GM21423 (cell line): Measurements from ENCODE around the gene LMF1.

Source experiments
- ATAC-seq: cut with Tn5 transposase; IDR thresholded peaks from one replicate; pipeline ENCODE4 v1.9.1; 2021; ENCODE audit warnings: mild to moderate bottlenecking, moderate library complexity; ENCODE audit not compliant: unreplicated experiment

Gene LMF1

DNA sequence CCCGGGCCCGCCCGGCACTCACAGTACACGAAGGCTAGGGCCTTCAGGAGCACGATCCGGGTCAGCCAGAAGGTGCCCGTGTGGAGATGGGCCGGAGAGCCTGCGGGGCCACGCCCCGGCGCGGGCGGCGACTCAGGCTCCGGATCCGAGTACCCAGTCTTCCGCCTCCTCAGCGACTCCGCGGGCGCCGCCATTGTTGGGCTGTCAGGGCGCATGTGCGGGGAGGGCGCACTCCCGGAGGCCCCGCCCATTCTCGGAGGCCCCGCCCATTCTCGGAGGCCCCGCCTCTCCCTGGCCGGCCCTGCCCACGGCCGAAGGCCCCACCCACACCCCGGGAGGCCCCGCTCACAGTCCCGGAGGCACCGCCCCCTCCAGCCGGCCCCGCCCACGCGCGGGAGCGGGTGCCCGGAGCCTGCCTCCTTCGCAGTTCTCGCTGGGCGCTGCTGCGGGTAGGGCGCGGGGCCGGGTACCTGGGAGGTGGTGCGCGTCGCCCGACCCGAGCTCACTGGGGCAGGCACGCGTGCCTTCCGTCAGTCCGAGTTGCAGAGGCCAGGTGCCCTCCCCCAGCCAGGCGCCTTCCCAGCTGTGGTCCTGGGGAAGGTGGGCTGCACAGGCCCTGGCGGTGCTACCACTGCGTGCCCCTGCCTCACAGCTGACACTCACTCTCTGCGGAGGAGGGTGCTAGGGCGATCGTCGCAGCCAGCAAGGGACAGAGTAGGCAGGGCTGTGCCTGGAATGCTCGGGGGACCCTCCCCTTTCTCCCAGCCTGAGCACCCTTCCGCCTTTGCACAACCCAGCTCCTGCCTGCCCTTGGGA, at the start of gene LMF1:
LMF1 (minus strand) TSS at position 219 of the 816 bp plus-strand sequence; CDS start at position 215, 4 bp downstream.
- ATAC-seq: peak; percentile 83

DNA sequence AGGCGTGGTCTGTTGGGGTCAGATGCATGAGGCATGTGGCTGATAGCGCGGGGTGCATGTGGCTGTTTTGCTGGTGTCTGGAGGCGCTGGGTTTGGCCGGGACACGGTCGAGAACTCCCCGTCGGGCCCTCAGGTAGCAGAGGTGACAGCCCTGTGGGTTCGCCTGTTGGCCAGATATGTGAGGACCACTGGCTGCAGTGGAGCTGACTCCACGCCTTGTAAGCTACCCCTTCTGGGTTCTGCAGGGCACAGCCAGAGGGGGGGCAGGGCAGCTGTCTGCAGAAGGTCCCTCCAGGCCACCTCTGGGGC, 49.3 kb upstream of the LMF1 start:
- no peak for ATAC-seq

DNA sequence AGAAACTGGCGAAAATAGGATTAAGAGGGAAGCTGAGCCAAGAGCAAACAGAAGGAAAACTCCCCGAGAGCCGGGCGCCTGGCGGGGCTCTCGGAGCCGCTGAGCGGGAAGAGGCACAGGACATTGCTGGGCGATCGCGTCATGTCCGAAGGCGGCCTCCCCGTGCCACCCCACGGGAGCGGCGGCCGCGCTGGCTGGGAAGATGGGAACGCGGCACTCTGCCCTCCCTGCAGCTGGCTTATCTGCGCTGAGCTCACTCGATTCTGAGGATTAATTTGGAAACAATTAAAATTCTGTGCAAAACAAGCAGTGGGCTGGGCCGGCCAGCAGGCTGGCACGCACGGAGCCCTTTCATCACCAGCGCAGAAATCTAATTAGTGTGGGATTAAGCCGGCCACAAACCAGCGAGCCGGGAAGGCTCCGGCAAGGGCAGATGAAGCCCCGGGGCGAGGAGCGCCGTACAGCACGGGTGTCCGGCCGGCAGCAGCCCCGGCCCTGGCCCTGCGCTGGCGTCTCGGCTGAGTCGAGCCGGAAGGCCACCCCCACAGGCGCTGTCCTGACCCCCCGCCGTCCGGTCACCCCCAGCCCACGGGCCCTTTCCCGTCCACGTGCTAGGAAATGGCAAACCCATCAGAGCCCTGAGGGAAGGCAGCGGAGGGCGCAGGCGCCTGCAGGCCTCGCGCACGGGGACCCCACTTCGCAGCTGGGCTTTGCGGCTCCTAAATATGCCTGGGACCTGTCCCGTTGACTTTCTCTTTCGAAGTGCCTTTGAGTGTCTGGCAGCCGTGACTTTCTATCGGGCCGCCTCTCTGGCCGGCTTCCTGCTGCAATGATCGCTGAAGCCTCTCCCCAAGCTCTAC, 48.7 kb upstream of the LMF1 start:
- ATAC-seq: no peak

DNA sequence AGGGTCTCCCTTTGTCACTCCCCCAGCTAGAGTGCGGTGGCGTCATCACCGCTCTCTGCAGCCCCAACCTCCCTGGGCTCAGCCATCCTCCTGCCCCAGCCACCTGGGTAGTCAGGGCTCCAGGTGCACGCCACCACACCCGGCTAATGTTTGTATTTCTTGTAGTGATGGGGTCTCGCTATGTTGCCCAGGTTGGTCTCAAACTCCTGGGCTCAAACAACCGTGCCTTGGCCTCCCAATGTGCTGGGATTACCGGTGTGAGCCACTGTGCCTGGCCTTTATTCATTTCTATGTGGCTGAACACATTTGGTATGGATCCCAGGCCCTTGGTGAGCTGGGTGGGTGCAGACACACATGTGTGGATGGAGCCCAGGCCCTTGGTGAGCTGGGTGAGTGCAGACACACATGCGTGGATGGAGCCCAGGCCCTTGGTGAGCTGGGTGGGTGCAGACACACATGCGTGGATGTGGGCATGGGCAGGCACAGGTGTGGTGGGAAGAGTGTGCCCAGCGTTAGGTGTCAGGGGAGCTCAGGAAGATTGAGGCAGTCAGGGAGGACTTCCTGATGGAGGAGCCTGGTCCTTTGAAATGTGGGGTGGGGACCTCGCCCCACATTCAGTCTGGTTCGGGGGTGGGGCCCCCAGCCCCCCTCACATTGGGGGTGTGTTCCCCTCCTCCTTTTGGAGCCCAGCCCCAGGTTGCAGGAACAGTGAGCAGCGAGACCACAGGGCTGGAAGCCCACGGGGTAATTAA, 47.8 kb upstream of the LMF1 start:
- no peak for ATAC-seq

DNA sequence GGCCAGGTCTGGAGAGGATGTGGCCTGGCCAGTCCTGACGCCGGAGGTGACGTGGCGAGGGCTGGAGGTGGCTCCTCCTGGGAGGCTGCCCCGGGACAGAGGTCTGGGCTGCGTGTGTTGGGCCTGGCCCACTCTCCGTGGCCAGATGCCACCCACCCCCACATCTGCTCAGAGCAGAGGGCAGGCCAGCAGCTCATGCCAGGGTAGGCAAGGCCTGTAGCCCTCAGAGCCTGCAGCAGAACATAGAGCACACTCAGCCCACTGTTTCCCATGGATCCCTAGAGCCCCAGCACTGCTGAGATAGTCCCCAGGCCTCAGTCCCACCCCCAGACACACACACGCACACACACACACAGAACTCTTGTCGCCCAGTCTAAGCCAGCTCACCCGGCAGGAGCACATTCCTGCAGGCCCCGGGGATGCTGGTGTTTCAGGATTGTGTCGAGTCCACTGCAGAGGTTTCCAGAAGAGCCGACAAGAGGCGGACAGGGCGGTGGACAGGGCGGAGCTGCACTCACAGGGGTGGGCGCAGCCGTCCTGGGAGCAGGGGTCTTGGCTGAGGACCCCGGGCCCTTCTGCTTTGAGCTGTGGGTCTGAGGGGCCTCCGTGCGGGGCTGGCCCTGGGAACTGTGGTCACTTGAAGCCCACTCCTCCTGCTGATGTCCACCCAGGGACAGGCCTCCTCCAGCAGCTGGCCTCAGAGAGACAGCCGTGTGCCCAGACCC, 44.1 kb upstream of the LMF1 start:
- no peak for ATAC-seq

DNA sequence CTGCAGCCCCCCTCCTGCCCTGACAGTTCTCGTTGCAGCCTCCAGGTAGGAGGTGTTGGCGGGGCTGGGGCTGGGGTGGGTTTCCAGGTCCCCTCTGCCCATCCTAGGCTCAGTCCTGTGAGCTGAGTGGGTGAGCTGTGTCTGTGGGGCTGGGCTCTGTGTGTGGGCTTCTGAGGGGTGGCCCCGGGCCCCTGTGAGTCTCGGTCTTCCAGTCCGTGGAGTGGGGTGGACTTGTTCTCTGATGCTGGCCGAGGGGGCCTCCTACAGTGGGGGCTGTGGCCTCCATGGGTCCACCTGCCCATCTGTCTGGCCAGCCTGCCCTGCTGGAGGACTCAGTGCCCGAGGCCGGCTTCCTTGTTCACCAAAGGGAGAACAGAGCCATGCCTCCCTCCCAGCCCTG, 43.4 kb upstream of the LMF1 start:
- ATAC-seq: no peak

DNA sequence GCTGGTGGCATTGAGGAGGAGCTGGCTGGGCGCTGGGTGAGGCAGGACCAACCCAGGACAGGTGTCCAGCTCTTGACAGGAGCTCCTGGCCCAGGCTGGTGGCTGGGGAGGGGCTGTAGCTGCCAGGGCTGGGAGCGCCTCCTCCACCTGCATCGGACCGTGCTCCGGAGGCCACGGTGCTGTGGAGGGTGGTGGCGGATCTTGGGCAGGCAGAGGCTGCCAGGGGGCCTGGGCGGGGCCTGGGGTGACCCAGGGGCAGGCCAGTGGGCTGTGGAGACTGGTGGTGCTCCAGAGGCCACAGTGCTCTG, 42.8 kb upstream of the LMF1 start:
- no peak for ATAC-seq

DNA sequence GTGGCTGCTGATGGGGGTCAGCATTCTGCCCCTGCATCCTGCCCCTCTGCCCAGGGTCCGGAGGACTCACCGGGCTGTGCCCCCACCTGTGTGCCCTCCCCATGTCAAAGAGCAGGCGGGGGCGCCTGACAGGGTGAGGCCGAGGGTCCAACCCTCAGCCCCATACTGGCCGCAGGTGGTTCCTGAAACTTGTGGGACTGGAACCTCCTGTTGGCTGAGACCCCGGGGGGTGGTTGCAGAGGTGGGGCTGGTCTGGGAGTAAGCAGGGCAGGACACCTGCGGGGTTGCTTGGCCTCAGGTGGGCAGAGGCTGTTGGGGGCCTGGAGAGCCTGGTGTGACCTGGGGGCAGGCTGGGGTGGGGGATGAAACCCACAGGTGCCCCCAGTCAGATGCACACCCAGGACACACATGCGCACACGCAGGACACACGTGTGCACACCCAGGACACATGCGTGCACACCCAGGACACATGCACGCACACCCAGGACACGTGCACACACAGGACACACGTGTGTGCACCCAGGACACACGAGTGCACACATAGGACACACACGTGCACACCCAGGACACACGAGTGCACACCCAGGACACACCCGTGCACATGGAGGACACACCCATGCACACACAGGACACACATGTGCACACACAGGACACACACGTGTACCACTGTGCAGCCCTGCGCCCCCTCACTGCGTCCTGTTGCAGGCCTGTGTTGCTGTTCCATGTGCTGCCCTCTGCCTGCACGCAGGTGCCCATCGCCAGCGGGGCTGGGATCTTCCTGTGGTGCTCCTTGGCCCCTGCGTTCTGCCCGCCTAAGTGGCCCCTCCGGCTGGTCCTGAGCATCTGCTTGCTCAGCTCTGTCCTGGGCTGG, 42.2 kb upstream of the LMF1 start:
- ATAC-seq: no peak

DNA sequence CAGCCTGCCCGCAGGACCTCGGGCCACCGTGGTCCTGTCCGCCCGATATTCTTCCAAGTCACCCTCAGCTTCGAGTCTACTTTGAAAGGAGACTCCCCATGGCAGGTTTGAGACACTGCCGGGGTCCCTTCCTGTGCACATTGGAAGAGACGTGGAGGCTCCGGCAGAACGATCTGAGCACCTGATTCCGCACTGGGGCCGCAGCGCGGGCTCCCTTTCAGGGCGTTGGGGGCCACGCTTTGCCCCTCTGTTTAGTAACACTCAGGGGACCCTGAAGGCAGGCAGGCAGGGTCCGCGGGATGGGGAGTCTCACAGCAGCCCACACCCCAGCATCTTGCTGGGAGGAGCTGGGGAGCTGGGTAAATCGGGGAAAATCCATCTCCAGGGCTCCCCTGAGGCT, 41.4 kb upstream of the LMF1 start:
- ATAC-seq: no peak

DNA sequence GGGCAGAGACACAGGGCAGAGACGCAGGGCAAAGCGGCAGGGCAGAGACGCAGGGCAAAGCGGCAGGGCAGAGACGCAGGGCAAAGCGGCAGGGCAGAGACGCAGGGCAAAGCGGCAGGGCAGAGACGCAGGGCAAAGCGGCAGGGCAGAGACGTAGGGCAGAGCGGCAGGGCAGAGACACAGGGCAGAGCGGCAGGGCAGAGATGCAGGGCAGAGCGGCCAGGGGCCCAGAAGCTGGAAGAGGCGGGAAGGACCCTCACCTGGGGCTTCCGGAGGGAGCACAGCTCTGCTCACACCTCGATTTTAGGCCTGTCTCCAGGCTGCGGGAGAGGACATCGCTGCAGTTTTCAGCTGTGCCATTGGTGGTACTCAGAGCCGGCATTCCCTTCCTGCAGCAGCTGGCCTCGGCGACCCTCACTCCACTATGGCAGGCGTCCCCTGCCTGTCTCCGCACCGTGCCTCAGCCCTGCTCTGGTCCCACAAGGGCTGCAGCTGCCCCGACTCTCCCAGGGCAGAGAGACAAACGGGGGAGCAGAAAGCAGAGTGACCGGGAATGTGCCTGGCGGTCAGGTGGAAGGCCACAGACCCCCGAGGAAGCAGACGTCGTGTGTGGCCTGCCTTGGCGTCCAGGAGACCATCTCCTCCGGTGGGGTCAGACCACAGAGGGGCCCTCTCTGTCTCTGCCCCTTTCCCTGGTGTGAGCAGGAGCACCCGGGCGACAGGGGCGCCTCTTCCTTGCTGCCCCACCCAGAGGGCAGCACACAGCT, 40.7 kb upstream of the LMF1 start:
- no peak for ATAC-seq

DNA sequence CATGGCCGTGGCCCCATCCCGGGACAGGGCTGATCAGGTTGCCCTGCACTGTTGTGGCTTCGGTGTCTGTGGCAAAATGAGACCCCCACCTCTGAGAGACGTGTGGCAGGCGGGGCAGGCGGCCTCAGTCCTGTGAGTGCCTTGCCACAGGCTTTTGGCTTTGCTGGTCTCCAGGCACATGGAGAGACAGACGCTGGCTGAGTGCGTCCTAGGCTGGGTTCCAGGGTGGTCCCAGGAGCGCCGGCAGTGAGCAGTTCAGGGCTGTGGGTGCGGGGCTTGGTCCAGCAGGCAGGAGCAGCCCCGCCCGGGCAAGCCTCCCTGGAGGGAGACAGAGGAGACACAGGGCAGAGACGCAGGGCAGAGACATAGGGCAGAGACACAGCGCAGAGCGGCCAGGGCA, 40.0 kb upstream of the LMF1 start:
- no peak for ATAC-seq

DNA sequence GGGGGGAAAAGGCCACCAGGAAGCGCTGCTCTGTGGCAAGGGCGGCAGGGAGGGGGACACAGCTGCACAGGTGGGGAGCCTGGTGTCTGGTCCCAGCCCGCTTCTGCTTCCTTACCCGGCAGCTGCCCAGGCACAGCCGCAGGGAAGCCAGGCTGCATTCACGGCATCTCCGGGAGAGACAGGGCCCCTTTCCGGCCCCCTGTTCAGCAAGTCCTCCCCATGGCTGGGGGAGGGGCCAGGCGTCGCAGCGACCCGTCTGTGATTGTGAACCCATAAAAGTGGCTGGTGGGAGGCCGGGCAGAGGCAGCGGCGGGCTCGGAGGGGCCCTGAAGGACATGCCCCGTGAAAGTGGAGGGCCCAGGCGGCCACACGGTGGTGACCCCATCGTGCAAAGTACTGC, 39.5 kb upstream of the LMF1 start:
- no peak for ATAC-seq

DNA sequence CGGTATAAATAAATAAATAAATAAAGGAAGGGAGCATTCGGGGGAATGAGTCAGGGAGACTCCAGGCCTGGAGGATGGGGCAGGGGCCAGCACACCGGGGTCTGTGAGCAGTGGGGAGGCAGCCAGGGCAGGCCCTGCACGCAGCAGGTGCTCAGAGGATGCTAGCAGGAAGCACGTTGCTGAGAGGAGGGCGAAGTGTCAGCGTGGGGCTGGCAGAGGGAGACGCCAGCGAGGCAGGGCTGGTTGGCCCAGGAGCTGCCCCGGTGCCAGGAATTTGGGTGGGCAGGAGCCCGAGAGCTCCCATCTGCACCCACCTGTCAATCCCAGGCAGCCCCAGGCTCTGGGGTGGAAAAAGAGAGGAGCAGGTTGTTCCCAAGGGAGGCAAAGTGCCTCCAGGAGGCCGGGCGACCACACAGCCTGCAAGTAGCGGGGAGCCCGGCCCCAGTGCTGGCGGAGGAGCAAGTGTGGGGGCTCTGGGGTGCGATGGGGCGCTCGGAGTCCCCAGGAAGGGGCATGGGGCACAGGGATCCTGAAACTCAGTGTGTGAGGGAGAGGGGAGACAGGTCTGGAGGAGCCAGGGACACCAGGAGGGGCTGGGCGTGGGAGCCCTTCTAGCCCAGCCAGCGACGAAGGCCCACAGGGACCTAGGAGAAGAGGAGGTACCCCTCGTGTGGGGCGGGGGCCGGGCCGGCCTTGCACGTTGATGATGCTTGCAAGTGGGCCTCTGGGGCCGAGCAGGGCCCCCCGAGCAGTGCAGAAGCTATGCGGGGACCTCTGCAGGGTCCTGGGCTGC, 38.8 kb upstream of the LMF1 start:
- no peak for ATAC-seq

DNA sequence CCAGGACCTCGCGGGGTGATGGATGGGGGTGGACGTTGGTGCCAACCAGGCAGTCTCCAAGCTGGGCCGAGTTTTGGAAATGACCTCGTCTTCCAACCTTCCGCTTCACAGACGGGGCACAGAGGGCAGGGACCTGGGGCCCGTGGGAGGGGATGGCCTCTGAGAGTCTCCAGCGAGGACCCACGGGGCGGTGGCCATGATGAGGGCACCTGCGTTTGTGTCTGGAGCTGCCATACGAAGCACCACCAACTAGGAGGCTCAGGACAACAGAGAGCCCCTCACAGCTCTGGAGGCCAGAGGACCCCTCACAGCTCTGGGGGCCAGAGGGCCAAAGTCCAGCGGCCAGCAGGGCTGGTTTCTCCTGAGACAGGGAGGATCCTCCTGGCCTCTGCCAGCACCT, 37.3 kb upstream of the LMF1 start:
- no peak for ATAC-seq

DNA sequence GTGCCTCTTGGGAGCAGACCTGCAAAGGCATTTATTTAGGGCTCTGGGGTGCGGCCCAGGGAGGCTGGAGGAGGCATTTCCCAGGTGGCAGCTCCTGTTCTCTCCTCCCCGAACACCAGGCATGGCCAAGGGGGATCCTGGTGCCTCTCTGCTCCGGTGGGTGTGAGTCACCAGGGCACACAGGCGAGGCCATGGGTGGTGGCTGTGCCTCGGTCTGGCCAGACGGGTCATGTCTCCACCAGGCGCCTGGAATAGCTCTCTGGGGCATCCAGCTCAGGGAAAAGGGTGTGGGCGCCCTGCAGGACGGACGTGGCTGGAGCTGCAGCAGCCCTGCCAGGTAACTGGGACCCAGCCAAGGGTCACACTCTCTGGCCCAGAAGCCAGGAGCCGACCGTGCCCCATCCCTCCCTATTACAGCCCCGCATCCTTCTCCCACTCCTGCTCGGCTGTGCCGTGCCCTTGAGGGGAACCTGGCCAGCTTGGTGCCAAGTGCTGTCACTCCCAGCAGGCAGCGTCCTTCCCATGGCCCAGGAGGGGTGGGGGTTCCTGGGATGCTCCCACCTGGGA, 36.6 kb upstream of the LMF1 start:
- ATAC-seq: no peak

DNA sequence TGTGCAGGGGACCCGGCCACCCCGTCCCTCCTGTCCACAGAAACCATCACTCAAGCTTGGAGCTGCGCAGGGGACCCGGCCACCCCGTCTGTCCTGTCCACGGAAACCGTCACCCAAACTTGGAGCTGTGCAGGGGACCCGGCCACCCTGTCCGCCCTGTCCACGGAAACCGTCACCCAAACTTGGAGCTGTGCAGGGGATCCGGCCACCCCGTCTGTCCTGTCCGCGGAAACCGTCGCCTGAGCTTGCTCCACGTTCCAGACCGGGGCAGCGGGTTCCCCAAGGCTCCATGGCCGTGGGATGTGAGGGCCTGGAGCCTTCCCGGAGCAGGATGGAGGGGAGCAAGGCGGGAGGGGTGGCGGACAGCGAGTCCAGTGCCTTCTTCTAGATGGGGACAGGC, 36.0 kb upstream of the LMF1 start:
- ATAC-seq: no peak

DNA sequence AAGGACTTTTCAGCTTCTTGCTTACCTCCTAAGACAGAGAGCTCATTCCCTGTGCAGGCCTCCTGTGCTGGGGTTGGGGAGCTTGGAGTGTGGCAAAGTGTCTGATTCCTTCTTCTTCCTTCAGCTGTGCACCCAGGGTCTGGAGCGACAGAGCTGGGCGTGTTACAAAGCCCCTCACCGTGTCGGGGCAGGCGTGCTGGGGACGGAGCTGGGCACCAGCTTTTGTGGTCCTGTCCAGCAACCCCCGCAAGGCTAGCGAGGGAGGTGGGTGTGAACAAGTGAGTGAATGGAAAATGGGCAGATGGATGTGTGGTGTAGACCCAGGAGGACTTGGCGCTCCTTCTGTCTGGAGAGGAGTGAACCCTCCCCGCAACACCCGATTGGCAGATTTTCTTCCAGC, 34.5 kb upstream of the LMF1 start:
- ATAC-seq: no peak
